Measurements from ENCODE around the gene CREM.
"Not testable (repeated sequence)": the region's sequence is repeated elsewhere in the genome, so short reads cannot be mapped to it uniquely, and the experiment has no call there.

Gene CREM

GRCh38 chr10:35195361-35196306 is 69.0 kb downstream of the CREM start:
- peak; percentile 93 for DNase-seq

GRCh38 chr10:35200487-35200886 is 73.8 kb downstream of the CREM start:
- DNase-seq = no peak

GRCh38 chr10:35201234-35201633 is 74.6 kb downstream of the CREM start:
- no peak for DNase-seq

GRCh38 chr10:35202050-35202449 is 75.4 kb downstream of the CREM start:
- no peak for DNase-seq

GRCh38 chr10:35203745-35204144 is 77.1 kb downstream of the CREM start:
- no peak for DNase-seq

GRCh38 chr10:35204650-35205319 is 78.1 kb downstream of the CREM start:
- DNase-seq = no peak

GRCh38 chr10:35206274-35206673 is 79.6 kb downstream of the CREM start:
- DNase-seq = no peak

- no peak for DNase-seq
Observed at GRCh38 chr10:35208536-35208935, 81.9 kb downstream of the CREM start.

GRCh38 chr10:35208949-35209613 is 82.4 kb downstream of the CREM start:
- DNase-seq = no peak

GRCh38 chr10:35210961-35211360 is 84.3 kb downstream of the CREM start:
- DNase-seq = no peak

- no peak for DNase-seq
Observed at GRCh38 chr10:35211390-35211789, 84.7 kb downstream of the CREM start.

- no peak for DNase-seq
Observed at GRCh38 chr10:35212856-35213255, 86.2 kb downstream of the CREM start.

- DNase-seq = no peak
Observed at GRCh38 chr10:35213699-35214098, 87.1 kb downstream of the CREM start.

- no peak for DNase-seq
Observed at GRCh38 chr10:35214607-35215020, 88.0 kb downstream of the CREM start.

GRCh38 chr10:35215107-35215506 is 88.5 kb downstream of the CREM start:
- DNase-seq = no peak

- DNase-seq = no peak
Observed at GRCh38 chr10:35216303-35216905, 89.8 kb downstream of the CREM start.

GRCh38 chr10:35216956-35217355 is 90.3 kb downstream of the CREM start:
- not testable (repeated sequence) for DNase-seq

GRCh38 chr10:35217455-35217854 is 90.8 kb downstream of the CREM start:
- no peak for DNase-seq

GRCh38 chr10:35218339-35218955 is 91.8 kb downstream of the CREM start:
- DNase-seq = peak; percentile 89

- DNase-seq = no peak
Observed at GRCh38 chr10:35219292-35219691, 92.6 kb downstream of the CREM start.

- DNase-seq = no peak
Observed at GRCh38 chr10:35219891-35220890, 93.5 kb downstream of the CREM start.

All from amniotic stem cell (primary cell).